ENCODE data around the gene DNAH6.

DNA sequence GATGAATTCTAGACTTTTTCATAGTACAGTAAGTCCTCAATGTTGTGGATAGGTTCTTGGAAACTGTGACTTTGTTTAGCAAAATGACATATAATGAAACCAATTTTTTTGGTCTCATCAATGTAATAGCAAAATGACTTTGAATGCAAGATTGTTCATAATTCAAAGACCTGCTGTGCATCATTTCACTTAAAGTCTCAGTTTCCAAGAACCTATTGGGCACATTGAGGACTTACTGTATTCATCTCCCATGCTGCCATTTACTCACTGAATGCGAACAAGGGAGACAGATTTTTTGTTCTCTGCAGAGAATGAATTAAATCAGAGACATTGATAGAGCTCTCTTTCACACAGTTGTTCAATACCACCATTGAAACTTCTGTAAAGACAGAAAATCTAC, 211.0 kb downstream of the DNAH6 start:
- TF ChIP-seq, protein P1, sequence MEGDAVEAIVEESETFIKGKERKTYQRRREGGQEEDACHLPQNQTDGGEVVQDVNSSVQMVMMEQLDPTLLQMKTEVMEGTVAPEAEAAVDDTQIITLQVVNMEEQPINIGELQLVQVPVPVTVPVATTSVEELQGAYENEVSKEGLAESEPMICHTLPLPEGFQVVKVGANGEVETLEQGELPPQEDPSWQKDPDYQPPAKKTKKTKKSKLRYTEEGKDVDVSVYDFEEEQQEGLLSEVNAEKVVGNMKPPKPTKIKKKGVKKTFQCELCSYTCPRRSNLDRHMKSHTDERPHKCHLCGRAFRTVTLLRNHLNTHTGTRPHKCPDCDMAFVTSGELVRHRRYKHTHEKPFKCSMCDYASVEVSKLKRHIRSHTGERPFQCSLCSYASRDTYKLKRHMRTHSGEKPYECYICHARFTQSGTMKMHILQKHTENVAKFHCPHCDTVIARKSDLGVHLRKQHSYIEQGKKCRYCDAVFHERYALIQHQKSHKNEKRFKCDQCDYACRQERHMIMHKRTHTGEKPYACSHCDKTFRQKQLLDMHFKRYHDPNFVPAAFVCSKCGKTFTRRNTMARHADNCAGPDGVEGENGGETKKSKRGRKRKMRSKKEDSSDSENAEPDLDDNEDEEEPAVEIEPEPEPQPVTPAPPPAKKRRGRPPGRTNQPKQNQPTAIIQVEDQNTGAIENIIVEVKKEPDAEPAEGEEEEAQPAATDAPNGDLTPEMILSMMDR (conservative IDR thresholded peaks at IDR 0.05 in 1 of 2, IDR thresholded peaks at IDR 0.05 in 1 of 2; ENCODE audit: extremely low read depth in 1 of 2, insufficient read depth in 1 of 2, low read depth in 1 of 2, low read length in 2 of 2): no peak
- TF ChIP-seq EZH2 (IDR thresholded peaks at IDR 0.05; ENCODE audit: borderline replicate concordance, low read length): no peak

All from mammary epithelial cell (primary cell).